ENCODE data around the gene CNTNAP5. TPM values are rescaled to one million over a fixed set of nuclear protein-coding genes. Genes with fewer than 3 reads are reported as not detected.
"Not testable (repeated sequence)": the region's sequence is repeated elsewhere in the genome, so short reads cannot be mapped to it uniquely, and the experiment has no call there.

Gene CNTNAP5
- total RNA-seq, 1 experiment from 2014 or later: not detected

DNA sequence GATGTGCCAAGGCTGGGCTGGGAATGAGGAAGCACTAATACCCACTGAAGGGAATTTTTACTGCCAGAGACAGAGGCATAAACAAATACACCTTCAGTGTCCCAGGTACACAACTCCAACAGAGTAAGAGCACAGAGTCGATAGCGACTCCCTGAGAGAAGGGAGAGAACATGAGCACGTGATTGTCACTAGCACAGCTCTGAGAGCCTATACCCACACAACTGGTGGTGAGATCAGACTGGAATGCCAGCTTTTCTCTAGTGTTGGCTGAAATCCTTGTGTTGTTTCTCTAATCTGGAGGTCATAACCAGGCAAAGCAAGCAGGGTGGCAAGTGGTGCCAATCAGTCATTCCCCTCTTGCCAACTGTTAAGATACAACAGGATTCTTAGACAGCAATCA, 377.2 kb downstream of the CNTNAP5 start:
- H3K27me3 ChIP-seq: peaks cover 11% of the 10 kb centered on the region; the same call in 1 of the 2 replicates
- H3K36me3 ChIP-seq: no peaks in the 10 kb centered on the region
- no peak for DNase-seq
- H3K4me3 ChIP-seq: no peak overlapping the region
- no peak overlapping the region for H3K27ac ChIP-seq
- H3K4me1 ChIP-seq: no peaks in the 10 kb centered on the region
- no peaks in the 10 kb centered on the region for H3K9me3 ChIP-seq (replicated peaks)

- not testable (repeated sequence) for H3K9me3 ChIP-seq (replicated peaks); H3K36me3 ChIP-seq; H3K27me3 ChIP-seq; DNase-seq; H3K4me1 ChIP-seq; H3K4me3 ChIP-seq; H3K27ac ChIP-seq
Measured at GRCh38 chr2:124407836-124408534, 382.9 kb downstream of the CNTNAP5 start.

- DNase-seq: no peak
- H3K27me3 ChIP-seq: no peaks in the 10 kb centered on the region
- no peak overlapping the region for H3K27ac ChIP-seq
- no peaks in the 10 kb centered on the region for H3K9me3 ChIP-seq (replicated peaks)
- no peak overlapping the region for H3K4me3 ChIP-seq
- no peaks in the 10 kb centered on the region for H3K4me1 ChIP-seq
- no peaks in the 10 kb centered on the region for H3K36me3 ChIP-seq
Measured at GRCh38 chr2:124424074-124424473, 399.0 kb downstream of the CNTNAP5 start.

- no peak overlapping the region for H3K27ac ChIP-seq
- no peak for DNase-seq
- H3K27me3 ChIP-seq: no peaks in the 10 kb centered on the region
- H3K36me3 ChIP-seq: no peaks in the 10 kb centered on the region
- no peak overlapping the region for H3K4me3 ChIP-seq
- no peaks in the 10 kb centered on the region for H3K9me3 ChIP-seq (replicated peaks)
- H3K4me1 ChIP-seq: no peaks in the 10 kb centered on the region
Measured at GRCh38 chr2:124426122-124426521, 401.0 kb downstream of the CNTNAP5 start.

GRCh38 chr2:124426625-124427024, 401.5 kb downstream of the CNTNAP5 start:
- no peak overlapping the region for H3K27ac ChIP-seq
- no peak overlapping the region for H3K4me3 ChIP-seq

DNA sequence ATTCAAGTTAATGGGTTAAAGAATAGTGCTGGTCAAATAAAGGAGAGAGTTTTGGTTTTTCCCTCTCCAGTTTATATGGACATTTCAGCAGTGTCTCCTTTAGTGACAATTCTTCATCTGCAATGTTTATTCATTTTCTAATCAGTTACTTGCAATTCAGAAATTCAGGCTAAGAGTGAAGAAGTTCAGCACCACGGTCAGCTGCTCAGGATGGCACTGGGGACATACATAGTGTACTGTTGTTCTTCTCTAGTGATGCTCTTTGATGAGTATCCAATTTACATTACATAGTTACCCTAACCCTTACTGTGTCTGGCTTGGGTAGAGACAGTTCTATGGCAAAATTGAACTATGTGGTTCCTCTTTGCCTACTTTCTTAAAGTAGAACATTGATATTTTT, 412.7 kb downstream of the CNTNAP5 start:
- no peaks in the 10 kb centered on the region for H3K9me3 ChIP-seq (replicated peaks)
- no peak overlapping the region for H3K27ac ChIP-seq
- H3K4me3 ChIP-seq: no peak overlapping the region
- no peaks in the 10 kb centered on the region for H3K4me1 ChIP-seq
- no peaks in the 10 kb centered on the region for H3K27me3 ChIP-seq
- peak; percentile 11 to 37 for DNase-seq
- H3K36me3 ChIP-seq: no peaks in the 10 kb centered on the region

More at GRCh38 chr2:124426625-124427024, 401.5 kb downstream of the CNTNAP5 start:
- DNase-seq: no peak
- Histone ChIP-seq H3K36me3 (no peaks in the 10 kb centered on the region), H3K27me3 (no peaks in the 10 kb centered on the region), H3K9me3 (replicated peaks) (no peaks in the 10 kb centered on the region), H3K4me1 (no peaks in the 10 kb centered on the region)

- DNase-seq: no peak
- H3K4me3 ChIP-seq: no peak overlapping the region
- H3K27me3 ChIP-seq: 0 out of 2 replicates have a peak, but pooled peaks cover 1% of the 10 kb centered on the region
- no peaks in the 10 kb centered on the region for H3K36me3 ChIP-seq
- H3K4me1 ChIP-seq: no peaks in the 10 kb centered on the region
- no peaks in the 10 kb centered on the region for H3K9me3 ChIP-seq (replicated peaks)
- no peak overlapping the region for H3K27ac ChIP-seq
Measured at GRCh38 chr2:124450481-124450880, 425.4 kb downstream of the CNTNAP5 start.

GRCh38 chr2:124476291-124476690, 451.2 kb downstream of the CNTNAP5 start:
- peak; percentile 17 to 35 for DNase-seq
- Histone ChIP-seq H3K9me3 (replicated peaks) (no peaks in the 10 kb centered on the region; the same call in 1 of the 2 replicates), H3K36me3 (no peaks in the 10 kb centered on the region), H3K4me1 (peaks cover 3% of the 10 kb centered on the region; the same call in 1 of the 2 replicates), H3K4me3 (no peak overlapping the region), H3K27ac (no peak overlapping the region), H3K27me3 (no peaks in the 10 kb centered on the region)

DNA sequence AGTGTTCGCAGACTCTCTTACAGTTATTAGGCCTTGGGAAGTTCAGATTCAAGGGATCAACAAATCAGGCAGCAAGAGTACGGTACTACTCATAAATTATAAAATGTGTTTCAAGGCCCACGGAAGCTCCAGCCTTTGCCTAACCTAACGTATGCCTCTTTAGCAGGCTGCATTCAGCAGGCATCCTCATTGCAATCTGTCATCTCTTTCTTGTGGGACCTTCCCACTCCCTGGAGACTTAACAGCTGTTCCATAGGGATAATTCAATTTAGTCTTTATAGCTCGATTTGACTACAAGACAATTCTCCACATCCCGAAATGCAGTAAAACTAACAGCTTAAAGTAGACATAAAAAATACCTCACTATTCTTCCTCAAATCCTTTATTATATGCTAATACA, 453.7 kb downstream of the CNTNAP5 start:
- no peaks in the 10 kb centered on the region; the same call in 1 of the 2 replicates for H3K9me3 ChIP-seq (replicated peaks)
- no peak overlapping the region for H3K27ac ChIP-seq
- no peaks in the 10 kb centered on the region for H3K36me3 ChIP-seq
- no peak for DNase-seq
- H3K4me3 ChIP-seq: no peak overlapping the region
- peaks cover 3% of the 10 kb centered on the region; the same call in 1 of the 2 replicates for H3K4me1 ChIP-seq
- no peaks in the 10 kb centered on the region for H3K27me3 ChIP-seq

GRCh38 chr2:124480958-124481357, 455.9 kb downstream of the CNTNAP5 start:
- Histone ChIP-seq H3K27me3 (0 out of 2 replicates have a peak, but pooled peaks cover 2% of the 10 kb centered on the region), H3K4me3 (no peak overlapping the region), H3K9me3 (replicated peaks) (no peaks in the 10 kb centered on the region; the same call in 1 of the 2 replicates), H3K36me3 (no peaks in the 10 kb centered on the region), H3K27ac (no peak overlapping the region), H3K4me1 (peaks cover 3% of the 10 kb centered on the region; the same call in 1 of the 2 replicates)
- DNase-seq: no peak

DNA sequence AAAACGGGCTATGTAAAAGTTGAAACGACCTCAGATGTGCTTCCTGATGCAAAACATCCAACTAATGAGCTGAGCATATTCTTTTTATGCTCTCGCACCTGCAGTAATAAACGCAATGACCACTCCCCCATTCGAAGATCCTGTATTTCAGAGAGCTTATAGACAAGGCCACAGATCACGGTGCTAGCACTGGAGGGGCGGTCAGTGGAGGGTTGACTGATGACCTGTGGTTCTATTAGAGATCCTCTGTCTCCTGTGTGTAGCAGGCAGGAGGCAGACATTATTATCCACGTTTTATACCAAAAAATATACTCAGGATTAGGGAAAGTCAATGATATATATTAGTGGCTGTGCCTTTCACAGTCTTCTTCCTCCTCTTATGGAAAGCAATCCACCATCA, 457.0 kb downstream of the CNTNAP5 start:
- Histone ChIP-seq H3K4me3 (no peak overlapping the region), H3K36me3 (no peaks in the 10 kb centered on the region), H3K27me3 (0 out of 2 replicates have a peak, but pooled peaks cover 3% of the 10 kb centered on the region), H3K9me3 (replicated peaks) (no peaks in the 10 kb centered on the region; the same call in 1 of the 2 replicates), H3K27ac (no peak overlapping the region), H3K4me1 (no peaks in the 10 kb centered on the region; the same call in 1 of the 2 replicates)
- no peak for DNase-seq

DNA sequence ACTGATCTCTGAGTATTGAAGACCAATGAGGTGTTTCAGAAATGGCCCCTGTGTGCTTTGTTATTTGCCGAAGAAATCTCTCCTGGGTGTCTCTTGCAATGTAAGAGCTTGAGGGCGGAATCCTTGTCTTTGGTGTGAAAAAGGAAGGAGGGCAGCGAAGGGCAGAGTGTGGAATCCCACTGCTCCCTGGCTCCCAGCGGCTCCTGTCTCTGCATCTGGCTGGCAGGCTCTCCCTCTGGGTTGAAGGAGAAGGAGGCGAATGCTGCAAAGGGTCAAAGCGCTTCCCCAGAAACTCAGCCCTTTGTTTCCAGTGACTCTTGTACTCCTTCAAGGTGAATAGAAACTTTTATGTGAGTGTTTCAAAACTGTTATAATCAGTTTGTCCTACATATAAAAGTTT, 457.5 kb downstream of the CNTNAP5 start:
- no peak for DNase-seq
- Histone ChIP-seq H3K4me1 (no peaks in the 10 kb centered on the region), H3K4me3 (no peak overlapping the region), H3K36me3 (no peaks in the 10 kb centered on the region), H3K27me3 (0 out of 2 replicates have a peak, but pooled peaks cover 3% of the 10 kb centered on the region), H3K27ac (no peak overlapping the region), H3K9me3 (replicated peaks) (no peaks in the 10 kb centered on the region; the same call in 1 of the 2 replicates)

GRCh38 chr2:124485659-124486058, 460.6 kb downstream of the CNTNAP5 start:
- Histone ChIP-seq H3K9me3 (replicated peaks) (no peaks in the 10 kb centered on the region), H3K36me3 (no peaks in the 10 kb centered on the region), H3K27ac (no peak overlapping the region), H3K27me3 (peaks cover 3% of the 10 kb centered on the region; the same call in 1 of the 2 replicates), H3K4me1 (no peaks in the 10 kb centered on the region), H3K4me3 (no peak overlapping the region)
- DNase-seq: peak in 1 of 2 experiments; percentile 8

DNA sequence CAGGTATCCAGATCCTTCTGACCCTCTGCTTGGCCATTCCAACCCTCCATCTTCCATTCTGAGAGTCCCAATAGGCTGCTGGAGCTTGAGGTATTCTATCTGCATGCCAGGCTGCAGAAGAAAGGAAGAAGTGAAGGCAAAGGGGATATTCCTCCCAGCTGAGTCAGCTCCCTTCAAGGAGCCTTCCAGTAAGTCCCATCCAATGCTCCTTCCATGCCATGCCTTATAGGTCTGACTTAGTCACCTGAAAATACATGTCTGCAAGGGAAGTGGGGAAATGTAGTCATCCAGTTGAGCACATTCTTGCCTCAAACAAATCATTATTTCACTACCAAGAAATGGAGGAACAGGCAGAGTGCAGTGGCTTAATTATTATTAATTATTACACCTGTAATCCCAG, 464.6 kb downstream of the CNTNAP5 start:
- Histone ChIP-seq H3K27ac (no peak overlapping the region), H3K4me1 (no peaks in the 10 kb centered on the region), H3K27me3 (peaks cover 3% of the 10 kb centered on the region; the same call in 1 of the 2 replicates), H3K9me3 (replicated peaks) (no peaks in the 10 kb centered on the region), H3K4me3 (no peak overlapping the region), H3K36me3 (no peaks in the 10 kb centered on the region)
- no peak for DNase-seq

DNA sequence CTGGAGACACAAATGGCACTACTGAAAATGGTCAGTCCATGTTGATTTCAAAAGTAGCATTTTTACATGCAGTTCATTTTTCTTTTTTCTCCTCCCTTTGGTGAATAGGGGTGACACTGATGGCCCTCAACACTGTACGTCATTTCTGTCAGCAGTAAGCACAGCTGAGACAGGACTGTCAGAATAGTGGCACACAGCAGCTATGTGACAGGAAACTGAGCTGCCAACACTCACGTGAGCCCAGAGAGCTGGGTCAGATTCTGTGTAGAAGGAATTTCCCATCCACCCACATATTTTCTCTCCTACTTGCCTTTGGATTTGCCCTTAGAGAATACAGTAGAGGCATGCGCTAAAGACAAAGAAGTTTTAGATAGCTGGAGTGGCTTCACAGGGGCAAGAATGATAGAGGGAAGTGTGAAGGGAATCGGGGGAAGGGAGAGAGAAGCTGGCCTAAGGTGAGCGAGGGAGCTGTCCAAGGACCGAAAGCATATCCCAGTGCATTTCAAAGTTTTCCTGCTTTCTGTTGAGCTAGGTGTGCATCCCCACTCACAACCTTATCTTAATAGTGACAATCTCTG, 476.6 kb downstream of the CNTNAP5 start:
- Histone ChIP-seq H3K4me1 (no peaks in the 10 kb centered on the region), H3K4me3 (no peak overlapping the region), H3K9me3 (replicated peaks) (no peaks in the 10 kb centered on the region), H3K27ac (no peak overlapping the region), H3K36me3 (no peaks in the 10 kb centered on the region), H3K27me3 (peaks cover 3% of the 10 kb centered on the region; the same call in 1 of the 2 replicates)
- DNase-seq: no peak

Data from SJCRH30 (cell line).